Lung (tissue), 12 donors: ENCODE results near the gene LMBR1. TPM values are rescaled to one million over a fixed set of nuclear protein-coding genes. Genes with fewer than 3 reads are reported as not detected.

Experiments used
- ATAC-seq: fragments of 200-7000 bp; cut with Tn5 transposase; one replicate; pipeline ENCODE4 v1.9.1; 2020; ENCODE audit warnings: moderate number of reproducible peaks; ENCODE audit not compliant: insufficient read depth, low FRiP score
- DNase-seq, 3 donors: peaks; one replicate each; pipeline ENCODE4 v3.0.0-alpha.2; 2013 to 2017
- H3K27ac ChIP-seq, 2 donors: one replicate each; pipeline ENCODE4 v1.5.1; 2013; ENCODE audit warnings: mild to moderate bottlenecking in 2 of 2, moderate library complexity in 2 of 2, control low read depth in 1 of 2, inconsistent platforms in 1 of 2, low read depth in 1 of 2, low read length in 1 of 2
- H3K27me3 ChIP-seq, 3 donors: one replicate each; pipeline ENCODE4 v1.5.1; 2013; ENCODE audit warnings: low read length in 2 of 3; ENCODE audit not compliant: control insufficient read depth in 3 of 3, insufficient read depth in 3 of 3
- H3K36me3 ChIP-seq, 4 donors: one replicate each; pipeline ENCODE4 v1.5.1; 2013; ENCODE audit warnings: low read length in 4 of 4, mild to moderate bottlenecking in 1 of 4, moderate library complexity in 1 of 4; ENCODE audit not compliant: control insufficient read depth in 4 of 4, insufficient read depth in 4 of 4
- H3K4me1 ChIP-seq, 5 donors: one replicate each; pipeline ENCODE4 v1.5.1; 2013; ENCODE audit warnings: low read length in 5 of 5, mild to moderate bottlenecking in 2 of 5, moderate library complexity in 1 of 5; ENCODE audit not compliant: control insufficient read depth in 5 of 5, insufficient read depth in 5 of 5
- H3K4me3 ChIP-seq: one replicate; pipeline ENCODE4 v1.5.1; 2013; ENCODE audit warnings: mild to moderate bottlenecking, control low read depth, moderate library complexity
- H3K9ac ChIP-seq, 2 donors: one replicate each; pipeline ENCODE4 v1.5.1; 2013; ENCODE audit warnings: low read length in 2 of 2, control low read depth in 1 of 2; ENCODE audit not compliant: insufficient read depth in 1 of 2
- H3K9me3 ChIP-seq, 4 donors: one replicate each; pipeline ENCODE4 v1.5.1; 2013; ENCODE audit warnings: low read length in 3 of 4, mild to moderate bottlenecking in 1 of 4, moderate library complexity in 1 of 4; ENCODE audit not compliant: control insufficient read depth in 4 of 4, insufficient read depth in 3 of 4
- CTCF ChIP-seq: IDR thresholded peaks from 2 replicates; pipeline ENCODE4 v1.5.1; 2012; ENCODE audit warnings: mild to moderate bottlenecking; ENCODE audit errors: control extremely low read depth, extremely low read depth
- WGBS, 2 donors: extraction: QIAGEN DNeasy Blood & Tissue Kit; methylation state at CpG; one replicate each; pipeline ENCODE4 v1.1.7; 2013; 5-methylcytosine and 5-hydroxymethylcytosine counted together
- polyA plus RNA-seq, 2 donors: library from polyadenylated mRNA; stranded (reverse); fragments of 200-250 nt; gene quantifications; one replicate each; pipeline ENCODE4 v1.2.1, GENCODE V29; 2013
- total RNA-seq, 2 donors: library from RNA; depleted of rRNA in 1 of 2; stranded (reverse); fragments of >200 nt in 1 of 2; gene quantifications; one replicate each; pipeline ENCODE4 v1.2.1, GENCODE V29; 2014 to 2021
- donor health status: control.
- donor health status: control.
- donor health status: Bipolar disorder and iron deficiency.
- donor health status: healthy.
- donor health status: DM: yes; HTN: yes; CAD: no.

LMBR1 gene
- total and polyA plus RNA-seq, 4 donors = 9.7 to 119 (median 45.0) TPM

- H3K4me1 ChIP-seq = peaks cover 0 to 12% (median 2%) of the 10 kb centered on the region in 5 donors
- no peak overlapping the region for H3K27ac ChIP-seq
- H3K4me3 ChIP-seq = no peak overlapping the region
- 44 to 47% methylated on average over 1 of the region's 1 CpG for WGBS, 2 donors
- peak in 2 of 3 donors; percentile 56 to 76 for DNase-seq
- peaks cover 0 to 3% (median 0%) of the 10 kb centered on the region in 4 donors for H3K36me3 ChIP-seq
- no peak for TF ChIP-seq CTCF
- no peaks in the 10 kb centered on the region for H3K9me3 ChIP-seq
- no peak for ATAC-seq
- no peaks in the 10 kb centered on the region for H3K27me3 ChIP-seq
- H3K9ac ChIP-seq = no peak overlapping the region
These were observed 3.9 kb downstream of the LMBR1 start for GRCh38 chr7:156889089-156889488.

DNA sequence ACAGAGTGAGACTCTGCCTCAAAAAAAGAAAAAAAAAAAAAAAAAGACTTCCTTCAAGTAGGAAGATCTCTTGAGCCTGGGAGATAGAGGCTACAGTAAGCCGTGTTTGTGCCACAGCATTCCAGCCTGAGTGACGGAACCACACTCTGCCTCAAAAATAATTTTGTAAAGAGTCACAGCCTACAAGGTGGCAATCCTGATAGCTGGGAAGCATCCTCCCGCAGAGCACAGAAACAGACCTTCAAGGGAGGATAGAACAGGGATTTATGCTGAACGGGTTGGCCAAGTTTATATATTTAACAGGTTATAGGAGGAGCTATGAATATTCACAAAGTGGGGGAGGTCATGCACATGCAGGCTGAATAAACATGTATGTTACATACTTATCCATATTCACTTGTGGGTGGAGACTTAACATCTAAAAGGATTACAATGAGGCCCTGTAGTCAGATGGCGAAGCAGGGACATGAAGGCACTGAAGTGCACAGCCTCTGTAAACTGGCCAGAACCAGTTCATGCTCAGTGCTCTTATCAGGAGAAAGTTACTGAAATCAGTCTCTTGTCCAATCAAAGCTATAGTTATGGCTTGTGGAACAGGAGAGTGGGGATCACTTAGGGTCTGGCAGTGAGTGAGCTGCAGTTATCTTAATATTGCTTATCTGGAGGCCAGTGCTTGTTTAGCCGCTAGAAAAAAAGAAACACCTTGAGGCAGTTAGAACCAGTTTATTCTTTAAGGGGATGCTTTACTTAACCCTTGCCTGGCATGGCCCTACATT is 6.8 kb downstream of the LMBR1 start:
- Histone ChIP-seq H3K9me3 (no peaks in the 10 kb centered on the region), H3K27ac (peak overlapping the region in 1 of 2 donors; percentile 33), H3K4me3 (no peak overlapping the region), H3K27me3 (no peaks in the 10 kb centered on the region), H3K9ac (no peak overlapping the region), H3K4me1 (peaks cover 0 to 12% (median 2%) of the 10 kb centered on the region in 5 donors), H3K36me3 (peaks cover 0 to 8% (median 0%) of the 10 kb centered on the region in 4 donors)
- ATAC-seq (no peak), DNase-seq (peak; percentile 44 to 76 (median 53))
- TF ChIP-seq CTCF = no peak
- WGBS, 2 donors = 81 to 87% methylated on average over 6 of the region's 6 CpGs

DNA sequence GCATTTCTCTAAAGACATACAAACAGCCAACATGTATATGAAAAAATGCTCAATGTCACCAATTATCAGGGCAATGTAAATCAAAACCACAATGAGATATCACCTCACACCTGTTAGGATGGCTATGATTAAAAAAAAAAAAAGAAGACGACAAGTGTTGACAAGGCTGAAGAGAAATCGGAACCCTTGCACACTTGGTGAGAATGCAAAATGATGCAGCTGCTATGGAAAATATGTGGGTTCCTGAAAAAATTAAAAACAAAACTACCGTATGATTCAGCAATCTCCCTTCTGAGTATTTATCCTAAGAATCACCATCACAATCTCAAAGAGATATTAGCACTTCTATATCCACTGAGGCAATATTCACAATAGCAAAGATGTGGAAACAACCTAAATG is 11.3 kb downstream of the LMBR1 start:
- DNase-seq (no peak), ATAC-seq (no peak)
- H3K9ac ChIP-seq = no peak overlapping the region
- WGBS, 2 donors = 75 to 85% methylated on average over 3 of the region's 3 CpGs
- H3K4me1 ChIP-seq = peaks cover 0 to 11% (median 0%) of the 10 kb centered on the region in 5 donors
- H3K27ac ChIP-seq = no peak overlapping the region
- TF ChIP-seq CTCF = no peak
- H3K9me3 ChIP-seq = peaks cover 0 to 3% (median 0%) of the 10 kb centered on the region in 4 donors
- H3K27me3 ChIP-seq = no peaks in the 10 kb centered on the region
- no peak overlapping the region for H3K4me3 ChIP-seq
- peaks cover 0 to 6% (median 0%) of the 10 kb centered on the region in 4 donors for H3K36me3 ChIP-seq
